Dermis blood vessel endothelial cell (primary cell): ENCODE measurements around the gene MRPL28. TPM values are rescaled to one million over a fixed set of nuclear protein-coding genes. Genes with fewer than 3 reads are reported as not detected.
"Not testable (repeated sequence)": the region's sequence is repeated elsewhere in the genome, so short reads cannot be mapped to it uniquely, and the experiment has no call there.

Source experiments
- DNase-seq: peaks from one replicate; pipeline ENCODE4 v3.0.0; 2010
- total RNA-seq: library from RNA; depleted of rRNA; stranded (reverse); fragments of >200 nt; gene quantifications from 2 replicates; pipeline ENCODE4 v1.2.3, GENCODE V29; 2014

MRPL28 gene
- total RNA-seq, 1 donor from 2014 or later: 103 TPM

DNA sequence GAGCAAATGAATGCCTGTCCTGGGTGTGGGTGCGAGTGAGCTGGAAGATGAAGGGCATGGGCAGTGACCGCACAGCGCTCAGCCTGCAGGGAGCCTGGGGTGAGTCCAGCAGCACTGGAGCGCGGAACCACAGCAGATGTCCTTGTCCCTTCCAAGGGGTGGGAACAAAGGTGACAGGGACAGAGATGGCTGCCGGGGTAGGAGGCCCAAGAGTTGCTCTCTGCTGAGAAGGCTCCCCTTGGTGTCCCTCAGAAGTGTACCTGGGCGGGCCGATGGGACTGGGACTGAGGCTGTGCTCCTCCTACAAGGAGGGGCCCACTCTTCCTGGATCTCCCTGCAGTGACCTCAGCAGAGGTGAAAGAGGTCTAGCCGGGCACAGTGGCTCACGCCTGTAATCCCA, 19.0 kb upstream of the MRPL28 start:
- no peak for DNase-seq

DNA sequence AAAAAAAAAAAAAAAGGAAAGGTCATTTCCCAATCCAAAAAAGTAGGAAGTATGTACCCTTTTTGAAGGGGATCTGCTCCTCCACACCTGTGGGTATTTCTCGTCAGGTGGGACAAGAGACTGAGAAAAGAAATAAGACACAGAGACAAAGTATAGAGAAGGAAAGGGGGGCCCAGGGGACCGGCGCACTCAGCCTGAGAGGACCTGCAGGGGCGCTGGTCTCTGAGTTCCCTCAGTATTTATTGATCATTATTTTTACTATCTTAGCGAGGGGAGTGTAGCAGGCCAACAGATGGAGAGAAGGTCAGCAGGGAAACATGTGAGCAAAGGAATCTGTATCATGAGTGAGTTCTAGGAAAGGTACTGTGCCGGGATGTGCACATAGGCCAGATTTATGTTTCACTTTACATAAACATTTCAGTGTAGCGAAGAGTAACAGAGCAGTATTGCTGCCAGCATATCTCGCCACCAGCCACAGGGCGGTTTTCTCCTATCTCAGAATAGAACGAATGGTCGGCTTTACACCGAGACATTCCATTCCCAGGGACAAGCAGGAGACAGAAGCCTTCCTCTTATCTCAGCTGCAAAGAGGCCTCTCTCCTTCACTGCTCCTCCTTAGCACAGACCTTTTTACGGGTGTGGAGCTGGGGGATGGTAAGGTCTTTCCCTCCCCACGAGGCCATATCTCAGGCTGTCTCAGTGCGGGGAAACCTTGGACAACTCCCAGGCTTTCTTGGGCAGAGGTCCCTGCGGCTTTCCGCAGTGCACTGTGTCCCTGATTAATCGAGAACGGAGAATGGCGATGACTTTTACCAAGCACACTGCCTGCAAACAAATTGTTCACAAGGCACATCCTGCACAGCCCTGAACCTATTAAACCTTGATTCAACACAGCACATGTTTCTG, 17.7 kb upstream of the MRPL28 start:
- DNase-seq: not testable (repeated sequence)

DNA sequence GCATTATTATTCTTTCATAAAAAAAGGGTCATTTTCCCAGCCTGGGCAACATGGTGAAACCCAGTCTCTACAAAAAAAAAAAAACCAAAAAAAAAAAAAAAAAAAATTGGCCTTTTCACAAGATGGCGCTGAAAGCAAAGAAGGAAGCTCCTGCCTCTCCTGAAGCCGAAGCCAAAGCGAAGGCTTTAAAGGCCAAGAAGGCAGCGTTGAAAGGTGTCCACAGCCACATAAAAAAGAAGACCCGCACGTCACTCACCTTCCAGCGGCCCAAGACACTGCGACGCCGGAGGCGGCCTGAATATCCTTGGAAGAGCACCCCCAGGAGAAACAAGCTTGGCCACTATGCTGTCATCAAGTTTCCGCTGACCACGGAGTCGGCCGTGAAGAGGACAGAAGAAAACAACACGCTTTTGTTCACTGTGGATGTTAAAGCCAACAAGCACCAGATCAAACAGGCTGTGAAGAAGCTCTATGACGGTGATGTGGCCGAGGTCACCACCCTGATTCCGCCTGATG, 16.4 kb upstream of the MRPL28 start:
- DNase-seq: no peak

DNA sequence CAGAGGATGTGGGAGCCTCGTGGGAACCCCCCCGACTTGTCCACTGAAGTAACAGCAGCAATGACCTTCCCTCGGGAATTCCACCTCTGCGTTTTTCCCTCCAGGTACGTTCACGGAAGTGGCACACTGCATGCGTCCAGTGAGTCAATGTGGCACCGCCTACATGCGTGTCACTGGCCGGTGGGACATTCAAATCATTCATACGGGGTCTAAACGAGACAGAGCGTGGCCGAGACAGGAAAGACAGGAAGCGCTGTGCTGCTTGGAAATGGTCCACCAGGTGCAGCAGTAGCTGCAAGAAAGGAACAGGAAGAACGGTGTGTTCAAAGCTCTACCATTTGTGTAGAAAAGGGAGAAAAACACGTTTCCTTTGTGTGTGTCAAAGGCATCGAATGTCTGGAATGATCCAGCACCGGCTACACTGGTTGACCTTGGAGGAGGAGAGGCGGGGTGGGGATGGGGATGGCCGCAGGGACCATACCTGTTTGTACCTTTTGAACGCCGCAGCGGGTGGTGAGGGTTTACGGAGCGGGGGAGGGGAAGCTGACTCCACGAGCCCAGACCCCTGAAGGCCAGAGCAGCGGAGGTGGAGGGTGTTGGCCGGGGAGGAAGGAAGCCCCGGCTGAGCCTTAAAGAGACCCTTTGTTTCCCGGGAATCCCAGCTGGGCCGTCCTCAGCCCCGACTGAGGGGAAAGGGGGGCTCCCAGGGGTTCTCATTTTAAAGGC, 13.2 kb upstream of the MRPL28 start:
- DNase-seq: peak; percentile 57

DNA sequence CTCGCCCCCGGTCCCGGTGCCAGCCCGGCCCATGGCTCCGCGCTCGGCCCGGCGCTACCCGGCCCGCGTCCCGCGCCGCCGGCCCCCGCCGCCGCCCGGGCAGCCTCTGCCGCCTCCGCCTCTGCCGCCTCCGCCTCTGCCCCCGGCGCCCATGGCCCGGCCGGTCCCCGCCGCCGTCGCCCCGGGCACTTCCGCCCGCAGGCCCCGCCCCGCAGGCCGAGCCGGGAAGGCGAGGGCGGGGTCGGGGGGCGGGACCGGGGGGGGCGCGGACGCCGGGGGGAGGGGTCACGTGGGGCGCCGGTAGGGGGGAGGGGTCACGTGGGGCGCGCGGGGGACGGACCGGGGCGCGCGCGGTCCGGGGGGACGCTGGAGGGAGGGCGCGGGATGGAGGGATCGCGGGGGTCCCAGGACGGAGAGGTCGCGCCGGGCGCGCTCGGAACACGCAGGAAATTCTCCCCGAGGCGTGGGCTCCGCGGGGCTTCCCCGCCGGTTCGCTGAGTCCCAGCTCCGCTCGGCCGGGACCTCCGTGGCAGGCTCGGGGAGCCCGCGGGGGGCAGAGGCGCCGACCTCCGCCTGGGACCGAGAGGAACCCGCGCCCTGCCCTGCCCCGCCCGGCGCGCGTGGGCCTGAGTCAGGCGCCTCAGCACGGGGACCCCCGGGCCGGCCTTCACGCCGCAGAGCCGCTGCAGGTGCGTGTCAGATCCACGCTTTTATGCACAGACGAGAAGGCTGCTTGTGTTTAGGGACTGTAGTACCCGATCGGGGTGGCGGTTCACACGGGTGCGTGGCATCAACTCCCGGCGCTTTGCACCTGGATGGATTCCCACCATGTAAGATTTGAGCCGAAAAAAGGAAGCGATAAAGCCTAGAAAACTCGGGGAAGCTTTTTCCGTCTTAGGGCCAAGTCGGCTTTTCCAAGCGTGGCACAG, 11.7 kb upstream of the MRPL28 start, which contains the start of gene PGAP6:
PGAP6 (minus strand) TSS at position 190 of the 929 bp plus-strand sequence; CDS start at position 33, 157 bp downstream.
- peak; percentile 66 for DNase-seq

DNA sequence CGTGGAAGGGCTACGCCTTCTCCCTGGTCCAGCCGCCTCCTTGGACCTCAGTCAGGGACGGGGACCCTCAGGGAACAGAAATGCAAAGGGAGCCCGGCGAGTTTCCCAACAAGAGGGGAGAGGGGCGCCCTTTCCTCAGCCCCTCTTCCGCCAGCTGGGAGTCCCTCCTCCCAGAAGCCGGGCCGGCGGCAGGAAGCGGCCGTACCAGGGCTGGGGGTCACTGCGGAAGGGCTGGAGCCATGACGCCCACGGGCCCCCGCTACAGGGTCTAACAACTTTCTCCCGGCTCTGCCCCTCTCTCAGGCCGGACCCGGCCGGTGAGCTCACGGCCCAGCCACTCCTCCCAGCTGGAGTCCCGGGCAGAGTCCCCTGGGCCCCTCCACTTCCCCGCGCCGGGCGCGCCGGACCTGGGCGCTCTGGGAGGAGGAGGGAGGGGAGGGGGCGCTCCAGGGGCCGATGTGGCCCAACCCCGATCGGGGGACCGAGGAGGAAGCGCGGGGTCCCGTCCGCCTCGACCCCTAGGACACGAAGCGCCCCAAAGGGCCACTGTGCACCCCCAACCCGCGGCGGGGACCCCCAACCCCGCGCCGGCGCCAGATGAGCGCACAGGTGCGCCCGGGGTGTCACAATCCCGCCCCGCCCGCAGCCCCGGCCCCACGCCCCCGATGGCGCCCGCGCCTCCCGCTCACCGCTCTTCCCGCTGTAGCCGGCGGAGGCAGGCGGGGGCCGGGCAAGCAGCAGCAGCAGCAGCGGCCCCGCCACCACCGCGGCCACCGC, 10.9 kb upstream of the MRPL28 start:
- peak; percentile 33 for DNase-seq

DNA sequence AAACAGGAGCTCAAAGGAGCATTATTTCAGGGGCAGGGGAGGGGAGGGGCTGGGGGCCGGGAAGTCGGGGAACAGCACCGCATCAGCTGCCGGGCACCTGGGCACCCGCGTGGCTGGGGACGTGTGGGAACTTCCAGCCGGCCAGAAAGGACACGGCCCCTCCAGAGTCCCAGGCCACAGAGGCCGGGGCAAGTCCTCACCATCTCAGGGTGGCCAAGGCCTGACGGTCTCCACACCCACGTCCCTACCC, 10.3 kb upstream of the MRPL28 start:
- no peak for DNase-seq

DNA sequence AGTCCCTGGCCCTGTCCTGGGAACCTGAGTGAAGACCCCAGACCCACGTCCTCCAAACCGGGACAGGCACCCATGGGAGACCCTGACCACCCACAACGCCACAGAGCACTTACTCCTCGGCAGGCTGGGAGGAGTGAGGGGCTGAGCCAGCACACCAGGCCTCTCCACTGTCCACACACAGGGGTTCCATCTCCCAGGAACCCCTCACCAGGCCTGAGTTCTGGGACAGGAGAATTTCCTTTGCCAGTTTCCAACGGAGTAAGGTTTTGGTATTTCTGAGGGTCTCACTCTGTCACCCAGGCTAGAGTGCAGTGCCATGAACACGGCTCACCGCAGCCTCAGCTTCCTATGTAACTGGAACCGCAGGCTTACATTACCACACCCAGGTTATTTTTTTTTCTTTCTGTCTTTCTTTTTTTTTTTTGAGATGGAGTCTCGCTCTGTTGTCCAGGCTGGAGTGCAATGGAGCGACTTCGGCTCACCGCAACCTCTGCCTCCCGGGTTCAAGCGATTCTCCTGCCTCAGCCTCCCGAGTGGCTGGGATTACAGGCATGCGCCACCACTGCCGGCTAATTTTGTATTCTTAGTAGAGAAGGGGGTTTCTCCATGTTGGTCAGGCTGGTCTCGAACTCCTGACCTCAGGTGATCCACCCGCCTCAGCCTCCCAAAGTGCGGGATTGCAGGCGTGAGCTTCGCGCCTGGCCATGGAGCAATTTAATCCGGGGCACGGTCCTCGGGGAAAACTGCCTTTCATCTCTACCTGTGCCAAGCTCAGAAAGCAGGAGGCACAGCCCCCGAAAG, 9.8 kb upstream of the MRPL28 start:
- DNase-seq: no peak

DNA sequence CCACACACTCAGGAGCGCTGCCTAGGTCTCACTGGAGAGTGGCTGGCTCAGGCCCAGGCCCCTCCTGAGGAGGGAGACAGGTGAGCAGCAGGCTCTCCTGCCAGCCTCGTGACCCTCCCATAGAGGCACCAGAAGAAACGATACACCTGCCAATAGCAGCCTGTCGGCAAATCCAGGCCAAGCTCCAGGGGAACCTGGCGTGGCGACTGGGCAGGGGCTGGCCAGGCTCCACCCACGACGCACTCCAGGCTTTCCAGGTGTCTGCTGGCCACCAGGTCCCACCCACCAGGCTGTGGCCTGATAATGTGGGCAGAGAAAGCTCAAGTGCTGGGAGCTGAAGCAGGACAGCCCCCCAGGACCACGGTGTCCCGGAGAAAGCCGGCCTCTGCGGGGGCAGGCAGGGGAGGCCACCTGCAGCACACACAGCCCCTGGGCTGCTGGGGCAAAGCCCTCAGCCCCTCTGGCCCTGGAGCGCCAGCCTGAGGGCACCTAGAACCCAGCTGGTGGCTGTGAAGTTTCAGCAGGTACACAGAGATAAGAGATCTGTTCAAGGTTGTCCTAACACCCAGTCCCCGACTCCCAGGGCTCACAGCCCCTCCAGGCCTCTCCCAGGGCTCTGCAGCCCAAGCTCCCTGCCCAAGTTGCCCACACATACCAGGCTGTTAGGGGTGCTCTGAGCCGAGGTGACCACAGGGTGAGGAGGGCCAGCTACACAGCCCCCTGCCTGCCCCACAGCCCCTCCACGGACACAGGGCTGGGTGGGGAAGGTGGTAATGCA, 9.0 kb upstream of the MRPL28 start:
- no peak for DNase-seq

DNA sequence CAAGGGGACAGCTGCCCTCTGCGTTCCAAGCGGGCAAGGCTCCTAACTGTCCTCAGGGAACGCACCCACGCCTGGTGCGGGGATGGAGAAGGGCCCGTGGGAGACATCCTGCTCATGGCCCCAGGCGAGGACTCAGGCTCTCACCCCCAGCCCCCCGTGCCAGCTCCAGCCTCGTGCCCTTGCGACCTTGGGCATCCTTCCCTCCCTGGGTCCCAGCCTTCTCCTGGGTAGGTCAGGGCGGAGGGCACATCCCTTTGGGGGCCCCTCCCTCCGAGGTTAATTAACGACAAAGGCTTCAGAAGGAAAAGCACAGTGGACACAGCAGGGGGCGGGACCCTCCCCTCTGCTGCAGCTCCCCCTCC, 8.5 kb upstream of the MRPL28 start:
- DNase-seq: no peak

DNA sequence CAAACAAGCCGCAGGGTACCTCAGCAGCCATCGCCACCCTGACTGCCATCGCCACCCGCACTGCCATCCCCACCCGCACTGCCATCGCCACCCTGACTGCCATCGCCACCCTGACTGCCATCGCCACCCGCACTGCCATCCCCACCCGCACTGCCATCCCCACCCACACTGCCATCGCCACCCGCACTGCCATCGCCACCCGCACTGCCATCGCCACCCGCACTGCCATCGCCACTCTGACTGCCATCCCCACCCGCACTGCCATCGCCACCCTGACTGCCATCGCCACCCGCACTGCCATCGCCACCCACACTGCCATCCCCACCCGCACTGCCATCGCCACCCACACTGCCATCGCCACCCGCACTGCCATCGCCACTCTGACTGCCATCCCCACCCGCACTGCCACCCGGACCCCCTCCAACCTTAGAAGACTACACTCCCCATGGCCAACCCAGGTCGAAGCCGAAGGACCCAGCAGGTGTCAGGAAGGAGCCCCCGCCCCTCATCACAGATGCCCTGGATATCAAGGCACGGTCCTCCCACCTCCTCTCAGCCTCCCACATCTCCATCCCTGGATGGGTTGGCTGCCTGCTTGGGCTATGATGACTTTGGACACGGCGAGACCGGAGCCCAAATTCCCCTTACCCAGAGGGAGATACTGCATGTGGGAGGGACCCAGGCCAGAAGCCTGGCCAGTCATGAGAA, 7.9 kb upstream of the MRPL28 start:
- DNase-seq: not testable (repeated sequence)

DNA sequence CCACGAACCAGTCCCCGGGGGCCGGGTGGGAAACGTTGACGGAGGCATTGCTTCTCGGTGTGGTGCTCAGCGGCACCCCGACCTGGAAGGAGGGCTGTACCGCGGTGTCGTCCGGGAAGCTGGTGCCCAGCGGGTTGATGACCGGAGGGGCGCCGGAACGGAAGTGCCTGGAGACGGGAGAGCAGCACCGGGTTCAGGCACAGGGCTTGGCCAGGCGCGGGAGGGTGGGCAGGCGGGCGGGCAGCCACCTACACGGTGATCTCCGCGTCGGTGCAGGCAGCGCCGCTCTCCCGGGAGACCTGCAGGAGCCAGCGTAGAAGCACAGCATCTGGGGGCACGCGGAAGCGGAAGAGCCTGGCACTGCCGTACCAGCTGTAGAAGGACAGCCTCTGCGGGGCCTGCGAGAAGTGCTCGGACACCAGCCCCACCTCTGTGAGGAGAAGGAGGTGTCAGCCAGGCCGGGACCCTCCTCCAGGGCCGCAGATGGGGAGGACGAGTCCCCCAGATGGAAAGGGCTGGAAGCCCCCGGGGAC, 7.1 kb upstream of the MRPL28 start:
- DNase-seq: no peak

DNA sequence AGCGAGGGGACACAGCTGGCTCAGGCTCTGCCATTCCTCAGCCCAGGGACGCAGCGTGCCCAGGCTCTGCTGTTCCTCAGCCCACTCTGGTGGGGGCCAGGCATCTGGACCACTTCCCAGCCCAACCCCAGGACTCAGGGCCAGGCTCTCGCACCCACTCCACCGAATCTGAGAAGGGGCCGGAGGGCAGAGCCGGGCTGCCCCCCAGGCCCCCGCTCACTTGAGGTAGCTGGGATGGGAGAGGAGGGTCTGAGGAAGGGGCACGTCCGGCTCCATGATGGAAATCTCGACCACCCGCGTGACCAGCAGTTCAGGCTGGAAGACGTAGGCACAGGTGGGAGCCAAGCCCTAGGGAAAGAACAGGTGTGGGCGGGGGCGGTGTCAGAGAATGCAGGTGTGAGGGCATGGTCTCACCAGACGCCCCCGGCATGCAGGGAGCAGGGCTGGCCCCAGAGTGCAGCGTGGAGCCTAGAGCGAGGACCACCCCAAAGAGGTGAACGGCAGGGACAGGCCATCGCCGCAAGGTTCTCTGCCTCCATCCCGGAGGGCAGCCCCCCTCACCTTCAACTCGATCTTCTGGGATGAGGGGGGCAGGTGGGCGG, 6.6 kb upstream of the MRPL28 start:
- no peak for DNase-seq

DNA sequence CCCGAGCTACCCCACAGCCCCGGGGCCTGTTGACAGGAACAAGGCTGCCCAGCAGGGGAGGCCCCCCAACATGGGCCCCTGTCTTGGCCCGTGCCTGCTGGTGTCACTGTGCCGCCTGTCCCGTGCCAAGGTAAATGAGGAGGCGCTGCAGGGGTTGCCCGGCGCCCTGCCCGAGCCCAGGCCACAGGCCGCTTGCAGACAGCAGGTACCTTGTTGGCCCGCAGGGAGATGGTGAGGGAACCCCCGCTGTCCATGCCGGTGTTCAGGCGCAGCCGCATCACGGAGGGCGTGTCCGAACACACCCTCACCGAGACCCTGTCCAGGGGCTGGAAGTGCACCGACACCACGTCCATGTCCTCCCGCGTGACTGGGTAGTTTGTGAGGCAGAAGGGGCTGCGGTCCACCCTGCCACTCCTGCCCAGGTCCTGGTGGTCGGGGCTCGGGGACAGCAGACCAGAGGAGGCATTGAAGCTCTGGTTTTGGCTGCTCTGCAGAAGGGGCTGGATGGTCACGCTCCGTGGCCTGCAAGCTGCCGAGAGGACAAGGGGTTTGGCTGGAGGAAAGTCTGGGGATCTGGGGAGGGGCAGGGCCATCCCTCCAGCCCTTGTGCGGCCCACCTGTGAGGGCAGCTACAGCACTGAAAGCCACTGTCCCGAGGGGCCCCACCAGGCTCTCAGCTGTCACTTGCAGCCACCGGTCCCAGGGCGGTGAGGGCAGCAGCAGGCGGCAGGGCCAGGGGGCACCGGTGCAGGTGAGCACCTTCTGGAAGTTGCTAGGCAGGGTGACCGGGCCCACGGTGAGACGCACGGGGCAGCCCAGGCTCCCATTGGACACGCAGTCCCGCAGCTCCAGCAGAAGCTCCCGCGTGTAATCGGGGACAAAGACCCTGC, 5.8 kb upstream of the MRPL28 start:
- DNase-seq: no peak

DNA sequence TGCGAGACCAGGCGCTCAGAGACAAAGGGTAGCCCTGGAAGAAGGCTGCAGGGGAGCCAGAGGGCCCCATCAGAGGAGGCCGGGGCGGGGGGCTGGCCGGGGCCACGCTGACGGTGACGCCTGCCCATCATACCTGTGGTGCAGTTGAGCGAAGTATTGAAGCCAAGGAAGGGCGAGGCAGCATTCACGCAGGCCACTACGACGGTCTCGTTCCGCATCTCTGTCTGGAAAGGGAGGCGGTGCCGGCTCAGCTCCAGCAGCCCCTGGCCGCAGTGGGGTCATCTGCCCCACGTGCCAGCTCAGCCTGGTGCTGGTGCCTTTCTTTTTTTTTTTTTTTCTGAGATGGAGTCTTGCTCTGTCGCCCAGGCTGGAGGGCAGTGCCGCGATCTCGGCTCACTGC, 4.9 kb upstream of the MRPL28 start:
- no peak for DNase-seq

DNA sequence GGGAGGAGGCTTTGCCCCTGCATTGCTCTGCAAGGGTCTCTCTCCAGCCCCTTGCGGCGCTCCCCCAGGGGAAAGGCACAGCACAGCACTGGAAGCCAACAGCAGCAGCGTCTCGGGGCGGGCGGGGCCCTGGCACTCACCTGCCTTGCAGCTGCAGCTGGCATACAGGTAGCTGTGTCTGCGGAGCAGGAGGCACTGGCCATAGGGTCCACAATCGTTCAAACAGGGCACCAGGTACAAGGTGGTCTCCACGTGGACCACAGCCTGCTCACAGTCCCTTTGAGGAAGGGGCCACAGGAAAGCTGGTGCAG, 4.2 kb upstream of the MRPL28 start:
- DNase-seq: no peak

DNA sequence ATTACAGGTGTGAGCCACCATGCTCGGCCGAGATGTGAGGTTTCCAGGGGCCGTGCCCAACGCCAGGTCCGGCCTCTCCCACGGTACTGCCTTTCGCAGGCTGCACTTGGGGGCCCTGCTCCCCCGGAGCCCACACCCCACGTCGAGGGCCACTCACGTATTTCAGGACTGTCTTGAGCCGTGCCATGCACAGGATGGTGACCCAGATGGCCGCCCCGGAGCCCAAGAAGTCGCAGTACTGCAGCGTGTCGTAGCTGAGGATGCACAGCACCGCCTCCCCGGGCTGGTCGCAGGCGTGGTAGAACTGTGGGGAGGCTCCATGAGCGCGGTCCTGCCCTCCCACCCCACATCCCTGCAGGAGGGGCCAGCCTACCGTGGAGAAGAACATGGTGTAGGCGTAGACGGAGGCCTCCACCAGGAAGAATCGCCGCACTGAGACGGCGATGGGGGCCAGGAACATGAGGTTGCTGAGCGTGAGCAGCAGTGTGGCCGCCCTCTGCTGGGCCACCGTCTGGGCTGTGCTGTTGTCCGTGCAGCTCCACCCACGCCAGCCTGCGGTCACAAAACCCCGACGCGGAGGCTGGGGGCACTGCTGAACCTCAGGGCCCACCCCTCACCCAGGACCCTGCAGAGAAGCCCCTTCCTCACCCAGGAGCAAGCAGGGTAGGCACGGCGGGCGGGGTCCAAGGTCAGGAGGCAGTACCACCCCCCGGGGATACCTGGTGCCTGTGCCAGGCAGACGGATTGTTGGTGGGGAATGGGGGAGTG, 3.7 kb upstream of the MRPL28 start:
- no peak for DNase-seq
